Activated naive CD8-positive, alpha-beta T cell treated with anti-CD3 and anti-CD28 coated beads, Interleukin-2, amount 50 U/mL, for 24 hours (primary cell): ENCODE measurements around the gene CCDC74B.
A peak's percentile ranks its signal among the peaks of the same experiment; 100 is the strongest.
"Not testable (repeated sequence)": the region's sequence is repeated elsewhere in the genome, so short reads cannot be mapped to it uniquely, and the experiment has no call there.

Experiments used
- ATAC-seq: fragments of 150-1000 bp; cut with Tn5 transposase; one replicate; pipeline ENCODE4 v1.10.0; 2021
- DNase-seq: peaks from one replicate; pipeline ENCODE4 v3.0.0; 2021
- H3K27ac Mint-ChIP-seq: one replicate; pipeline ENCODE4 v1.8.0; 2021; ENCODE audit warnings: mild to moderate bottlenecking, mixed read lengths
- H3K27me3 Mint-ChIP-seq: one replicate; pipeline ENCODE4 v1.8.0; 2021; ENCODE audit warnings: mixed read lengths
- H3K36me3 Mint-ChIP-seq: one replicate; pipeline ENCODE4 v1.8.0; 2021; ENCODE audit warnings: low read depth, mixed read lengths
- H3K4me1 Mint-ChIP-seq: one replicate; pipeline ENCODE4 v1.8.0; 2021; ENCODE audit warnings: mixed read lengths
- H3K4me3 Mint-ChIP-seq: one replicate; pipeline ENCODE4 v1.8.0; 2021; ENCODE audit warnings: mild to moderate bottlenecking, moderate library complexity, mixed read lengths
- H3K9me3 Mint-ChIP-seq: one replicate; pipeline ENCODE4 v1.8.0; 2021; ENCODE audit warnings: mixed read lengths

The CCDC74B gene

GRCh38 chr2:130158631-130159030 is 13.7 kb upstream of the CCDC74B start:
- DNase-seq (no peak), ATAC-seq (no peak)
- Mint-ChIP-seq H3K9me3 (no peaks in the 10 kb centered on the region), H3K36me3 (peaks cover 10% of the 10 kb centered on the region), H3K27ac (peak overlapping the region; percentile 54), H3K4me1 (peaks cover 11% of the 10 kb centered on the region), H3K4me3 (no peak overlapping the region), H3K27me3 (no peaks in the 10 kb centered on the region)

GRCh38 chr2:130157825-130158514 is 13.1 kb upstream of the CCDC74B start:
- ATAC-seq (peak; percentile 27), DNase-seq (peak; percentile 37)
- H3K36me3 Mint-ChIP-seq, result peaks cover 10% of the 10 kb centered on the region
- not testable (repeated sequence) for H3K9me3 Mint-ChIP-seq, H3K27me3 Mint-ChIP-seq, H3K4me3 Mint-ChIP-seq
- peaks cover 11% of the 10 kb centered on the region for H3K4me1 Mint-ChIP-seq
- peak overlapping the region; percentile 54 for H3K27ac Mint-ChIP-seq

- not testable (repeated sequence) for H3K27me3 Mint-ChIP-seq, H3K36me3 Mint-ChIP-seq, H3K9me3 Mint-ChIP-seq, H3K4me3 Mint-ChIP-seq, DNase-seq, H3K27ac Mint-ChIP-seq, ATAC-seq
- H3K4me1 Mint-ChIP-seq, result peaks cover 11% of the 10 kb centered on the region
These were observed 12.4 kb upstream of the CCDC74B start for GRCh38 chr2:130157354-130157753.

GRCh38 chr2:130156624-130157004 is 11.7 kb upstream of the CCDC74B start:
- H3K27ac Mint-ChIP-seq, result no peak overlapping the region
- no peaks in the 10 kb centered on the region for H3K27me3 Mint-ChIP-seq
- H3K9me3 Mint-ChIP-seq, result no peaks in the 10 kb centered on the region
- peaks cover 10% of the 10 kb centered on the region for H3K36me3 Mint-ChIP-seq
- no peak overlapping the region for H3K4me3 Mint-ChIP-seq
- ATAC-seq, result no peak
- H3K4me1 Mint-ChIP-seq, result peaks cover 11% of the 10 kb centered on the region
- no peak for DNase-seq

- not testable (repeated sequence) for DNase-seq, ATAC-seq, H3K27me3 Mint-ChIP-seq, H3K4me3 Mint-ChIP-seq, H3K36me3 Mint-ChIP-seq, H3K27ac Mint-ChIP-seq, H3K9me3 Mint-ChIP-seq
- H3K4me1 Mint-ChIP-seq, result peaks cover 11% of the 10 kb centered on the region
These were observed 11.2 kb upstream of the CCDC74B start for GRCh38 chr2:130155956-130156623.

GRCh38 chr2:130154773-130155765 is 10.2 kb upstream of the CCDC74B start:
- Mint-ChIP-seq H3K36me3 (peaks cover 6% of the 10 kb centered on the region), H3K27ac (no peak overlapping the region), H3K4me1 (peaks cover 11% of the 10 kb centered on the region), H3K4me3 (no peak overlapping the region), H3K9me3 (no peaks in the 10 kb centered on the region), H3K27me3 (no peaks in the 10 kb centered on the region)
- ATAC-seq (no peak), DNase-seq (no peak)

GRCh38 chr2:130154423-130154770 is 9.5 kb upstream of the CCDC74B start:
- not testable (repeated sequence) for DNase-seq, H3K36me3 Mint-ChIP-seq, H3K9me3 Mint-ChIP-seq, H3K27me3 Mint-ChIP-seq, H3K27ac Mint-ChIP-seq, ATAC-seq, H3K4me3 Mint-ChIP-seq
- peaks cover 11% of the 10 kb centered on the region for H3K4me1 Mint-ChIP-seq

- not testable (repeated sequence) for H3K27ac Mint-ChIP-seq, H3K36me3 Mint-ChIP-seq, H3K9me3 Mint-ChIP-seq, H3K4me3 Mint-ChIP-seq, ATAC-seq, DNase-seq, H3K27me3 Mint-ChIP-seq
- peaks cover 11% of the 10 kb centered on the region for H3K4me1 Mint-ChIP-seq
These were observed 9.0 kb upstream of the CCDC74B start for GRCh38 chr2:130153721-130154422.

- H3K27ac Mint-ChIP-seq, result no peak overlapping the region
- no peak for DNase-seq
- H3K9me3 Mint-ChIP-seq, result no peaks in the 10 kb centered on the region
- H3K27me3 Mint-ChIP-seq, result no peaks in the 10 kb centered on the region
- peaks cover 5% of the 10 kb centered on the region for H3K4me1 Mint-ChIP-seq
- ATAC-seq, result no peak
- H3K4me3 Mint-ChIP-seq, result no peak overlapping the region
- peaks cover 6% of the 10 kb centered on the region for H3K36me3 Mint-ChIP-seq
These were observed 8.1 kb upstream of the CCDC74B start for GRCh38 chr2:130152816-130153595.

- not testable (repeated sequence) for H3K4me1 Mint-ChIP-seq, DNase-seq, H3K27me3 Mint-ChIP-seq, H3K9me3 Mint-ChIP-seq, H3K27ac Mint-ChIP-seq, ATAC-seq, H3K4me3 Mint-ChIP-seq, H3K36me3 Mint-ChIP-seq
These were observed 7.4 kb upstream of the CCDC74B start for GRCh38 chr2:130152136-130152815.

GRCh38 chr2:130151145-130151512 is 6.2 kb upstream of the CCDC74B start:
- not testable (repeated sequence) for H3K4me1 Mint-ChIP-seq, ATAC-seq, H3K9me3 Mint-ChIP-seq, H3K27me3 Mint-ChIP-seq, H3K36me3 Mint-ChIP-seq, DNase-seq, H3K27ac Mint-ChIP-seq, H3K4me3 Mint-ChIP-seq

GRCh38 chr2:130150181-130151144 is 5.6 kb upstream of the CCDC74B start:
- H3K36me3 Mint-ChIP-seq, result peaks cover 6% of the 10 kb centered on the region
- H3K27me3 Mint-ChIP-seq, result peaks cover 5% of the 10 kb centered on the region
- no peak overlapping the region for H3K27ac Mint-ChIP-seq
- H3K9me3 Mint-ChIP-seq, result no peaks in the 10 kb centered on the region
- DNase-seq, result no peak
- no peak overlapping the region for H3K4me3 Mint-ChIP-seq
- no peaks in the 10 kb centered on the region for H3K4me1 Mint-ChIP-seq
- ATAC-seq, result no peak
